Heart left ventricle (tissue), 13 donors: Measurements from ENCODE around the gene PLPP6.

Source experiments
- CTCF ChIP-seq, 12 donors: fragments of 200-600 bp; sonication (generic) in 4 of 12; IDR thresholded peaks; one replicate each; pipeline versions ENCODE4 v1.5.0 to v1.8.0; 2018 to 2022; ENCODE audit warnings: antibody characterized with exemption in 12 of 12, mild to moderate bottlenecking in 5 of 12
- POLR2A ChIP-seq, 2 donors: fragments of 450-650 bp; IDR thresholded peaks; one replicate each; pipeline ENCODE4 v1.6.1; 2017; ENCODE audit warnings: antibody characterized with exemption in 2 of 2, mild to moderate bottlenecking in 2 of 2, moderate library complexity in 2 of 2
- donor health status: ischemic (EF 13 %, LVEDD 7.1; RV severe dilation, severe dysfunction).
- donor health status: DM: no; HTN: yes; CAD: no.
- donor health status: DM: no; HTN: no; CAD: no.
- donor health status: ischemic (EF 25% LVEDD 6.9; RV normal size, moderate dysfunction).
- donor health status: ischemic (EF 25% LVEDD 5.7; RV mildly dilated, moderate dysfunction).
- donor health status: ischemic (EF 35%, LVEDD 5.7; RV mildly dilated, moderate dysfunction).
- donor health status: nonischemic (EF 11% LVEDD 7.7; RV severe dilation, severe dysfunction).
- donor health status: DM: yes; HTN: yes; CAD: no.
- donor health status: PGD.
- donor health status: ischemic (EF 29% LVEDD 5.4; RV normal size, mild dysfunction).
- donor health status: nonischemic (EF 23%, LVEDD 6.1; RV moderate dilation, normal function).

GRCh38 chr9:4686584-4686983 lies 24.5 kb downstream of the PLPP6 start:
- TF ChIP-seq CTCF (IDR thresholded peaks at IDR 0.05): no peak
- TF ChIP-seq POLR2A (IDR thresholded peaks at IDR 0.05): no peak
